GM19395 (cell line): ENCODE measurements around the gene KLF2.
"Not testable (repeated sequence)": the region's sequence is repeated elsewhere in the genome, so short reads cannot be mapped to it uniquely, and the experiment has no call there.

Source experiments
- ATAC-seq: cut with Tn5 transposase; IDR thresholded peaks from one replicate; pipeline ENCODE4 v1.9.1; 2021; ENCODE audit warnings: mild to moderate bottlenecking, moderate library complexity; ENCODE audit not compliant: unreplicated experiment

Gene KLF2

DNA sequence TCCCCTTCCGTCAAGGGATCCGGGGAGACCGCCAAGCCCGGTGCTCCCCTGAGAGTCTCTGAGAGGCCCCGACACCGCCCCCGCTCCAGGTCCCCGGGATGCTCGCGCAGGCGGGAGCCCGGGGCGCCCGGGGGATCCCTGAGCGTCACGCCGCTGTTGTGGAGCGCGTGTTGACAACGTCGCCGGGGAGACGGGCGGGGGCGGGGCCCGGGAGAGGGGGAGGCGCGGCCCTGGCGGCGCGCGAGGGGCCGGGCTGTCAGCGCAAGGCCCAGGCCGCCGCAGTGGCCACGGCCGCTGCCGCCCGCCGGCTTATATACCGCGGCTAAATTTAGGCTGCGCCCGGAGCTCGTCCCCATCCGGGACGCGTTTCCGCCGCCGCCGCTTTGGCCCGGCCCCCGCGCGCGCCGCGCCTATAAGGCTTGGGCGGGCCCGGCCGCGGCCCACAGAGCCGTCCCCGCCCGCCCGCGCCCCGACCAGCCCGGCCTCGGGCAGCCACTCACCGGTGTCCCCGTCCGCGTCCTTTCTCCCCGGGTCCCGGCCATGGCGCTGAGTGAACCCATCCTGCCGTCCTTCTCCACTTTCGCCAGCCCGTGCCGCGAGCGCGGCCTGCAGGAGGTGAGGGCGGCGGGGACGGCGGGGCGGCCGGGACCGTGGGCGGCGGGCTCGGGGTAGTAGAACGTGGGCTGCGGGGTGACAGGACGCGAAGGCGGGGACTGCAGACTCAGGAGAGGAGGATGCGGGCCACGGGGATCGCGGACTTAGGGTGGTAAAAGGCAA lies at the start of gene KLF2:
KLF2 (plus strand) TSS at position 443 of the 777 bp plus-strand sequence; CDS start at position 541, 98 bp downstream.
- peak; percentile 67 for ATAC-seq

DNA sequence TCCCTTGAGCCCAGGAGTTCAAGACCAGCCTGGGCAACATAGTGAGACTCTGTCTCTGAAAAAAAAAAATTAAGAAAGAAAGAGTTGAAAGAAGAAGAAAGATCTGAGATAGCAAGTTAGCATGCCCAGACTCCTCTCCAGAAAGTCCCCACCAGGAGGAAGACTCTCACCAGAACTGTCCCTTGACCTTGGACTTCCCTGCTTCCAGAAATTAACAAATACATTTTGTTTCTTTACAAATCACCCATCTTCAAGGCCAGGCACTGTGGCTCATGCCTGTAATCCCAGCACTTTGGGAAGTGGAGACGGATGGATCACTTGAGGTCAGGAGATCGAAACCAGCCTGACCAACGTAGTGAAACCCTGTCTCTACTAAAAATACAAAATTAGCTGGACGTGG lies 44.3 kb upstream of the KLF2 start:
- no peak for ATAC-seq

DNA sequence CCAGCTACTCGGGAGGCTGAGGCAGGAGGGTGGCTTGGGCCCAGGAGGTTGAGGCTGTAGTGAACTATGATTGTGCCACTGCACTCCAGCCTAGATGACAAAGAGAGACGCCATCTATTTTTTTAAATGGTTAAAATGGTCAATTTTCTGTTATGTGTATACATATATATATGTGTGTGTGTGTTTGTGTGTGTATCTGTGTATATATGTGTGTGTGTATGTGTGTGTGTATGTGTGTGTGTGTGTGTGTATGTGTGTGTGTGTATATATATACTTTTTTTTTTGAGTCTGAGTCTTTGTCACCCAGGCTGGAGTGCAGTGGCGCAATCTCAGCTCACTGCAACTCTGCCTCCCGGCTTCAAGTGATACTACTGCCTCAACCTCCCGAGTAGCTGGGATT lies 42.9 kb upstream of the KLF2 start:
- no peak for ATAC-seq

DNA sequence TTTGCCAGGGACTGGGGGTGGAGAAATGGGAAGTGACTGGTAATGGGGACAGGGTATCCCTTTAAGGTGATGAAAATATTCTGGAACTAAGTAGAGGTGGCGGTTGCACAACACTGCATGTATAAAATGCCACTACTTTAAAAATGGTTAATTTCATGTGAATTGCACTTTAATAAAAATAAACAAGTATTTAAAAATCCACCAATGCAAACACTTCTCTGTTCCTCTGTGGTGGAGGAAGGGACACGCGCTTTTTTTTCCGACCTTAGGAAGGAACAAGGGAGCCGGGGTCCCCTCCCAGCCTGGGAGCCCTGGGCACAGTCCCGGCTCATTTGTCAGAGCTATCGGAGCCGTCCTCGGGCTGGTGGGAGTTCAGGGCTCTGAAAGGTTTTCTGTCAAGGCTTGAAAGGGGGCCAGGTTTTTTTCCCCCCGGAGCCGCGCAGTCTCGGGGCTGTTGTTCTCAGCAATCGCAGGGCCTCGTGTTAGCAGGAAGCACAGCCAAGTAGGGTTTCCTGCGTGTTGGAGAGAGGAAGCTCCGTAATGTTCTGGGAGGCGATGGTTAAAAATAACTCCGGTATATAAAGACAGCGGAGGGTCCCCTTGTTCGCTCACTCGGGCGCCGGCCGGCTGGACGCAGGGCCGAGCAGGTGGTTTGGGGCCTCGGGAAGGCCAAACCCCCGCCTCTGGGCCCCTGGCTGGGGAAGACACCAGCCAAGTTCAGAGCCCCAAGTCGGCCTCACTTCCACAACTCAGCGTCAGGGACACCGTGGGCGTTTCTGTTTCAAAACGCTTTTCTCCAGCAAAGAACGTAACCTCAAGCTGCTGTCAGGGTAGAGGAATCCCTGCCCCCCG lies 41.2 kb upstream of the KLF2 start:
- ATAC-seq, result no peak

DNA sequence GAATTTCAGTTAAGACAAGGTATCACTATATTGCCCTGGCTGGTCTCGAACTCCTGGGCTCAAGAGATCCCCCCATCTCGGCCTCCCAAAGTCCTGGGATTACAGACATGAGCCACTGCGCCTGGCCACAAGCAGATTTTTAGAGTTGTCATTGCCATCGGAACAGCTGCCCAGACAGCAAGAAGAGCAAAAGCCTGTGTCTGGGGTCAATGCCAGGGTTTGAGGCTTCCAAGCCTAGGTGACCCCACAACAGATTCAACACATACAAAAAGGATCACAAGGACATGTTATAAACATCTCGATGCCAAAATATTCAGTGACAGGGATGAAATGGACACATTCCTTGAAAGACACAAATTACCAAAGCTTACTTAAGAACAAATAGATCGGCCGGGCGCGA lies 40.1 kb upstream of the KLF2 start:
- ATAC-seq, result no peak

DNA sequence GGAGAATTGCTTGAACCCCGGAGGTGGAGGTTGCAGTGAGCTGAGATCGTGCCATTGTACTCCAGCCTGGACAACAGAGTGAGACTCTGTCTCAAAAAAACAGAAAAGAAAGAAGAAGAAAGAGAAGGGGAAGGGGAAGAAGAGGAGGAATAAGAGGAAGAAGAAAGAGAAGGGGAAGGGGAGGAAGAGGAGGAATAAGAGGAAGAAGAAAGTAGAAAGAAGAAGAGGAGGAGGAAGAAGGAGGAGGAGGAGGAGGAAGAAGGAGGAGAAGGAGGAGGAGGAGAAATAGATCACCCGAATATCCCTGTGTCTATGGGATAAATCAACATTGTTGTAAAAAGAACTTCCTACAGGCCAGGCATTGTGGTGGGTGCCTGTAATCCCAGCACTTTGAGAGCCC lies 39.5 kb upstream of the KLF2 start:
- not testable (repeated sequence) for ATAC-seq

DNA sequence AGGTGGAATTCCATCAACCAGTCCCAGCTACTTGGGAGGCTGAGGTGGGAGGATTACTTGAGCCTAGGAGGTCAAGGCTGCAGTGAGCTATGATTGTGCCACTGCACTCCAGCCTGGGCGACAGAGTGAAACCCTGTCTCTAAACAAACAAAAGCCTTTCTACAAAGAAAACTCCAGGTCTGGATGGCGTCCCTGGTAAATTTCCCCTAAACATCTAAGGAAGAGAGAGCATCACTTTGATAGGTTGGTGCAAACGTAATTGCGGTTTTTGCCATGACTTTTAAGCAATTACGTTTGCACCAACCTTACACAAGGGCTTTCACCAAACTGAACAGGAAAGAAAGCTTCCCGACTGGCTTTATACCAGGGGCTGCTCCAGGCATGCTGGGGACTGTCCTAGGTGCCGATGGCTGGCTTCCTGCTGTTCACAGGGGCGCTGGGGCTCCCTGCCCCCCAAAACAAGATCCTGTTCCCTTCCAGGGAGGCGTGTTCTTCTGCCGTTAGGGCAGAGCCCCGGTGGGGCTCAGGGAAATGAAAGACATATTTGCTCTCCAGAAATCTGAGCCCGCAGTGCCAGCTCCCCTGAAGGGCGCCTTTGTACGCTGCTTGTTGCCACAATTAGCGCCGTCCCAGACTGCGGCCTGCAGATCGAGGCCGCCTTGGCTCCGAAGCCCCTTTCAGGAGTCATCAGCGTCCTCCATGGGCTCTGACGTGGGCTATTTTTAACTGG lies 38.7 kb upstream of the KLF2 start:
- no peak for ATAC-seq

DNA sequence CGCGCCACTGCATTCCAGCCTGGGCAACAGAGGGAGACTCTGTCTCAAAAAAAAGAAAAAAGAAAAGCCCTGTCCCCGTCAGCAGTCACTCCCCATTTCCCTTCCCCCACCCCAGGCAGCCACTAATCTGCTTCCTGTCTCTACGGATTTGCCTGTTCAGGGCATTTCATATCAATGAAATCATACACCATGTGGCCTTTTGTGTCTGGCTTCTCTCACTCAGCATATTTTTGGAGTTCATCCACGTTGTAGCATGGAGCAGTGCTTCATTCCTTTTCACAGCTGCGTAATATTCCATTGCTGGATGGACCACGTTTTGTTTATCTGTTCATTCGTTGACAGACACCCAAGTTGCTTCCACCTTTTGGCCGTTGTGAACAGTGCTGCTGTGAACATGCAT lies 36.1 kb upstream of the KLF2 start:
- ATAC-seq, result no peak

DNA sequence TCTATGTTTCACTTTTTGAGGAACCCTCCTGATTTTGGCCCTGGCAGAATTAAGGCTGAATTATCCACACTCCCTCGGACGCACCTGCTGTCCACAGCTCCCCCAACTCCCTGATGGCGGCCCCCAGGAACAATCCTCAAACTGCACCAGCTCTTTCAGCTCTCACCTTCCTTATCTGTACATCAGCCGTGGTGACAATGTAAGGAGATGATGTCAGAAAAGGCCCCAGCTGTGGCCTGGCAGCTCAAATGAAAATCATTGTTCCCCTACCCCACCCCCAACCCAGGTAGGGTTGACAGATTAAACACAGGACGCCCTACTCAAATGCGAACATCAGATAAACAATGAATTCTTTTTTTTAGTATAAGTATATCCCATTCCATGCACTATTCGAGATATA lies 35.0 kb upstream of the KLF2 start:
- ATAC-seq, result no peak

DNA sequence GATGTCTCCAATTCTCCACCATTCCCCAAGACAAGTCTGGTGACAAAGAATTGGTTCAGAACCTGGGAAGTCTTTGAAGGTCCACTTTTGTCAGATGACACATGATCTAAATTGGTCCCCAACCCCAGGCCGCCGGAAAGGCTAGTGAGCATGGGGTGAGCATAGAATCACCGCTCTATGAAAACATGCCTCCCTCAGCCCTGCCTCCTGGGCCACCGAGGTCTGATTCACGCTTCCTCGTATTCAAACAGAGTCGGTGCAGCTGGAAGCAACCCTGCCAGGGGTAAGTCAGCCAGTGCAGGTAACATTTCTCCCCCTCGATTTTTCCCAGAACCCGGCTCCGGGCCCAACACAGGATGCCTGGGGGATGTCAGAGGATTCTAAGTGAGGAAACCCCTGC lies 33.9 kb upstream of the KLF2 start:
- no peak for ATAC-seq

DNA sequence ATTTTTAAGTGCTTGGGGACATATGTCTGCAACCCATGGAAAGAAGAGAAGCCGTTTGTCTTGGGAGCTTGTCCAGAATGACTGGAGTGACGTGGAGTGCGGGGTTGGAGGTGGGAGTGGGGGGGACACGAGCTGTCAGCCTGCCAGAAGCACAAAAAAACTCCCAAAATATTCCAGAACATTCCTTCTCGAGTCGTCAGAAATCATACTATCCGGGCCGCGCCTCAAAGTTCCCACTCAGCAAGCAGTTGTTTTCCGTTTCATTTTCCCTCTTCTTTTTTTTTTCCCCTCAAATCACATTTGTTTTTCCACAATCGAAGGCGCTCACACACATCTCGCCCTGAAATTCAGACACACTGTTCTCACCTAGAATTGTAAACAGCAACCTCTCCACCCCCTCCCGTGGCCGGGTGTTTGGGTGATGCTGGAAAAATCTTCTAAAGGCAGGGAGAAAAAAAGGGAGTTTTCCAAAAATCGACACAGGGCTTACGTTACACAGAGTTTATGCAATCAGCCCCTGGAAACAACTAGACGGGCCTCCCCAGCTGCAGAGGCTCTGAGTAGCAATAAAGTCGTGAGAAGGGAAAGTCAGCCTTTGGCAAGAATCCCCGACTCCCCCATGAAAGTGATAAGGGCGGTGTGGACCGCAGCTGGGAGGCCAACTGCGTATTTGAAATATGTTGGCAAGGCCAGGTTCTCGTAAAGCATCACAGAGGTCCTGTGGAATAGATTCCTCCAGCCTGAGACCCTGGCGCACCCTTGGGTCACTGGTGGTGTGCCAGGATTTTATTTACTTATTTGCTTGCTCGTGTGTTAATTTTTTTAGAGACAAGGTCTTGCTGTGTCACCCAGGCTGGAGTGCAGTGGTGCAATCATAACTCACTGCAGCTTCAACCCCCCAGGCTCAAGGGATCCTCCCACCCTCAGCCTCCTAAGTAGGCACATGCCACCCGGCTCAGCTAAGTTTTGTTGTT lies 31.2 kb upstream of the KLF2 start:
- no peak for ATAC-seq

DNA sequence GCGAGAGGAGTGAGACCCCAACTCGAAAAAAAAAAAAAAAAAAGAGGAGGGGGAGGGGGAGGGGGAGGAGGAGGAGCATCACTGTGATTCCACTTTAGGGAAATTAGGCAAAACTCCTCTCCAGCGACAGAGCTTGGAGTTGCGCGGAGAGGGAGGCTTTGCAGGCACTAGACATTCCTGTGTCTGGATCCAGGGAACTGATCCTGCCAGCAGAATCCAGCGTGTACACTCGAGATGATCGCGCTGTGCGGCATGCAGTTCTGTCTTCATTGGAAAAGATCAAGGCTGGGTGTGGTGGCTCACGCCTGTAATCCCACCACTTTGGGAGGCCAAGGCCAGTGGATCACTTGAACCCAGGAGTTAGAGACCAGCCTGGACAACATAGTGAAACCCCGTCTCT lies 29.6 kb upstream of the KLF2 start:
- ATAC-seq, result no peak

DNA sequence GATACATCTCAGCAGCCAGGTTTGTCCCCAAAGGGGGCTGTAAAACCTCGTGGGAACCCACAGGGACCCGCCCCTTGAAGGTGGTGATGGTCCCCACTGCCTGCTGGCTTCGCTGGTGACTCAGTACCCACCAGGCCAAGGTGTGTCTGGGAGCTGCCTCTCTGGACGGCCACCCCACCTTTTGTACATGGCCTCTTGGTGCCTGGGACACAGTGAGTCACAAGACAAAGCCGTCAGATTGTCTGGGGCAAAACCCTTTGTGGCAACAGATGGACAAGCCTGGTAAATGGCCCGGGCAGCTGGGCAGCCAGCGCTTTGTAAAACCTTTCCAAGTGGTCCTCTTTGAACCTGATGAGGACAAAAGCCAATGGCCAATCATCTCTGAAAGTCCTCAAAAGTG lies 27.9 kb upstream of the KLF2 start:
- ATAC-seq, result no peak

DNA sequence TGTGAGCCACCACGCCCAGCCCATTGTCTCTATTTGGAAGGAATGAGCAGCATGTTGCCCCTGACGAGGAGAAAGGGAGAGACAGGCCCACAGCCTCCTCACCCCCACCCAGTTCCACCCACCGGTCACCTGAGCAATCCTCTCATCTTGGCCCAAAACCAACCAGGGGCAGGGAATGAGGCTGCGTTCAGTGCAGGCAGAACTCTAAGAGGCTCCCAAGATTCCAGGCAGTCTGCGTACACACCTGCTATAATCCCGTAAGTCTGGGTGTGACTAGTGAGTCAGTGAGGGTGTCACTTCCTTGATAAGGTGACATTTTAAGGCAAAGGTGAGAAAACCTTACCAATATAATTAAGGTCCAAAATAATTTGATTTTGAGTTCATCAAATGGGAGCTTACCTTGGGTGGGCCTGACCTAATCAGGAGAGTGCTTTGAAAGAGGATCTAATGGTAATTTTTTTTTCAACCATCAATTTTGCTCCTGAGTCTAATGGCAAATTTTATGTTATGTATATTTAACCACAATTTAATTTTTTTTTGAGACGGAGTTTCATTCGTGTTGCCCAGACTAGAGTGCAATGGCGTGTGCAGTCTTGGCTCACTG lies 26.9 kb upstream of the KLF2 start:
- ATAC-seq, result no peak

DNA sequence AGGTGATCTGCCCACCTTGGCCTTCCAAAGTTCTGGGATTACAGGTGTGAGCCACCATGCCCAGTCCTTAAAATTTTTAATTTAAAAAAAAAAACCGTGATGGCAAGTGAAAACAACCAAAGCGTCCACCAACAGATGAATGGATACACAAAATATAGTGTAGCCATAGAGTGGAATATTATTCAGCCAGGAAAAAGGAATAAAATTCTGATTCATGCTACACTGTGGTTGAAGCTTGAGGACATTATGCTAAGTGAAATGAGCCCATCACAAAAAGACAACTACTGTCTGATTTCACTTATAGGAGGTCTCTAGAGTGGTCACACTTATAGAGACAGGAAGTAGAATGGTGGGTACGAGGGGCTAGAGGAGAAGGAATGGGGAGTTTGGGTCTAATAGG lies 26.3 kb upstream of the KLF2 start:
- no peak for ATAC-seq

DNA sequence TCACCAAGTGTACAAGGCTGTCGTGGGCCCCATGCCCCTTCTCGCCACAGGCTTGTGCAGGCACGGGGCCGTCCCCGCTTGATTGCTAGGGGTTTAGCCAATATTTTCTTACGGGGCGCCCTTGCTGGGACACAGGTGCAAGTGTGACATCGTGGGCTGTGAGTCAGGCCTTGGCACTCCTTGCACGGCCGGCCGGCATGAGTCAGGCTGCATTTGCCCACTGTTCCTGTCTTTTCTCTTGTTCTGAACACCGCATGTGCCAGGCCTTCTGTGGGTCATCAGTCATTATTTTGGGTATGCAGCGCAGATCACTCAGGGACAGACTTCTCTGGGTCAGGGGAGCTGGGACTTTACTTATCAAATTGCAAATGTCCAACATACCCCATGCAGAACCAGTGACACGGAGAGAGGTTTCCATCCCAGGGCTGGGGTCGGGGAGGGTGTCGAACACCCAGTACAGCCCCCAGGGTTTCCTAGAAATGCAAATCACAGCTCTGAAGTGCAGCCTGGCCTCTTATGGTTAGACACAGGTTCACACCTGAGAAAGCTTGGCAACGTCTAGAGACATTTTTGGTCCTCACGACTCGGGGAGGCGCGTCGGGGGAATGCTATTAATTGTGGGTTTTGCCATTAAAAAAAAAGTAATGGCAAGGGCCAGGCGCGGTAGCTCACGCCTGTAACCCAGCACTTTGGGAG lies 22.5 kb upstream of the KLF2 start:
- no peak for ATAC-seq

DNA sequence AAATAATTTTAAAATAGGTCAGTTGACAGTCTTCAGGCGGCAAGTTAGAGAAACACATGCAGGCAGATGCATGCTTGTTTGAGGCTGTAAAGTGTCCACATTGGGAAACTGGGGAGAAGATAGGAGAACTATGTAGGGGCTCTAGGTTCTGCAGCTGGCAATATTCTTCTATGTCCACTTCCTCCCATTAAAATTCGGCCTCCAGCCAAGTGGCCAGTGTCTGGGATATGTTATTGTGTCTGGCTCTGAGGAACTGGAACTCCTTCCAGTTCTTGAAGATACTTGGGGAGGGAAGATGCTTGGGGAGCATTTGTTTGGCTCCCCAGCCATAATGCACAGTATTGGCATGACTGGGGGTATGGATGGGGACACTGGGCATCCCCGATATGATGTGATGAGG lies 20.9 kb upstream of the KLF2 start:
- ATAC-seq, result no peak

DNA sequence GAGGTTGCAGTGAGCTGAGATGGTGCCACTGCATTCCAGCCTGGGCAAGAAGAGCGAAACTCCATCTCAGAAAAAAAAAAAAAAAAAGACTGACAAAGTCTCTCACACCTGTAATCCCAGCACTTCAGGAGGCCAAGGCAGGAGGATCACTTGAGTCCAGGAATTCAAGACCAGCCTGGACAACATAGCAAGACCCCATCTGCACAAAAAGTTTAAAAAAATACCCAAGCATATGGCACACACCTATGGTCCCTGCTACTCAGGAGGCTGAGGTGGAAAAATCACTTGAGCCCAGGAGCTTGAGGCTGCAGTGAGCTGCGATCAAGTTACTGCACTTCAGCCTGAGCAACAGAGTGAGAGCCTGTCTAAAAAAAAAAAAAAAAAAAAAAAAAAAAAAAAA lies 20.1 kb upstream of the KLF2 start:
- ATAC-seq, result not testable (repeated sequence)

DNA sequence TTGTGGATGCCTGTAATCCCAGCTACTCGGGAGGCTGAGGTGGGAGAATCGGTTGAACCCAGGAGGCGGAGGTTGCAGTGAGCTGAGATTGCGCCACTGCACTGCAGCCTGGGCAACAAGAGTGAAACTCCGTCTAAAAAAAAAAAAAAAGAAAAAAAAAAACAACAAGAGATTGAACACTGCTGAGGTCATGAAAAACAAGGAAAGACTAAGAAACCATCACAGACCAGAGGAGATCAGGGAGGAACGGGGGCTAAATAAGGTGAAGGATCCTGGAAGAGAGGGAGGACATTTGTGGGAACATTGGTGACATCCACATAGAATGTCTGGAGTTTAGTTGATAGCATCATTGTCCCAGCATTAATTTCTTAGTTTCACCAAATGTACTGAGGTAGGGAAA lies 19.6 kb upstream of the KLF2 start:
- ATAC-seq, result not testable (repeated sequence)
